Smooth muscle cell (in vitro differentiated cells): ENCODE measurements around the gene GDNF. TPM values are rescaled to one million over a fixed set of nuclear protein-coding genes. Genes with fewer than 3 reads are reported as not detected.

ENCODE experiments used
- DNase-seq: peaks from one replicate; lab custom pipeline; 2025; ENCODE audit not compliant: unreplicated experiment; lab: John Stamatoyannopoulos, UW
- H2AFZ ChIP-seq: fragments of 200-600 bp; sonication (generic); 2 replicates; pipeline ENCODE4 v1.6.0; 2016; ENCODE audit warnings: antibody characterized with exemption, low read depth, mild to moderate bottlenecking
- H3F3A ChIP-seq: fragments of 200-600 bp; sonication (generic); 2 replicates; pipeline ENCODE4 v1.6.0; 2017; ENCODE audit warnings: antibody characterized with exemption, low read depth
- H3K27ac ChIP-seq: fragments of 200-600 bp; sonication (generic); 2 replicates; pipeline ENCODE4 v1.5.1; 2016; ENCODE audit warnings: low read depth, mild to moderate bottlenecking
- H3K27me3 ChIP-seq: fragments of 200-600 bp; sonication (generic); 2 replicates; pipeline ENCODE4 v1.6.1; 2016; ENCODE audit warnings: low read depth, mild to moderate bottlenecking
- H3K36me3 ChIP-seq: fragments of 200-600 bp; sonication (generic); 2 replicates; pipeline ENCODE4 v1.5.1; 2016; ENCODE audit warnings: low read depth
- H3K4me1 ChIP-seq: fragments of 200-600 bp; sonication (generic); 2 replicates; pipeline ENCODE4 v1.5.1; 2016; ENCODE audit warnings: low read depth
- H3K4me2 ChIP-seq: fragments of 200-600 bp; sonication (generic); 2 replicates; pipeline ENCODE4 v1.6.0; 2016; ENCODE audit warnings: mild to moderate bottlenecking
- H3K4me3 ChIP-seq: fragments of 200-600 bp; sonication (generic); 2 replicates; pipeline ENCODE4 v1.5.1; 2016; ENCODE audit warnings: mild to moderate bottlenecking
- H3K79me2 ChIP-seq: fragments of 200-600 bp; sonication (generic); 2 replicates; pipeline ENCODE4 v1.6.0; 2016; ENCODE audit warnings: low read depth, mild to moderate bottlenecking
- H3K9ac ChIP-seq: fragments of 200-600 bp; sonication (generic); 2 replicates; pipeline ENCODE4 v1.6.0; 2016; ENCODE audit warnings: low read depth
- H3K9me3 ChIP-seq: fragments of 200-600 bp; sonication (generic); replicated peaks from 2 replicates; pipeline ENCODE4 v1.5.1; 2016; ENCODE audit warnings: low read depth
- H4K20me1 ChIP-seq: fragments of 200-600 bp; sonication (generic); 2 replicates; pipeline ENCODE4 v1.6.0; 2016; ENCODE audit warnings: low read depth
- CTCF ChIP-seq: fragments of 200-600 bp; sonication (generic); IDR thresholded peaks from 2 replicates; pipeline ENCODE4 v1.5.1; 2017; ENCODE audit warnings: borderline replicate concordance, mild to moderate bottlenecking, antibody characterized with exemption; ENCODE audit not compliant: insufficient read depth, poor library complexity, severe bottlenecking
- WGBS: methylation state at CpG from one replicate; pipeline ENCODE4 v1.1.7; 2016; ENCODE audit warnings: low lambda C conversion rate; 5-methylcytosine and 5-hydroxymethylcytosine counted together
- polyA plus RNA-seq: library from polyadenylated mRNA; unstranded; fragments of >200 nt; fragmentation: Nextera tagmentation; extraction: Ambion mirVana; gene quantifications from 2 replicates; pipeline ENCODE4 v1.2.1, GENCODE V29; 2016
- total RNA-seq: library from RNA; depleted of rRNA; stranded (reverse); fragments of >200 nt; gene quantifications from 2 replicates; pipeline ENCODE4 v1.2.3, GENCODE V29; 2014

GDNF gene
- total and polyA plus RNA-seq, 2 experiments from 2014 or later: 12.9 to 18.8 TPM

DNA sequence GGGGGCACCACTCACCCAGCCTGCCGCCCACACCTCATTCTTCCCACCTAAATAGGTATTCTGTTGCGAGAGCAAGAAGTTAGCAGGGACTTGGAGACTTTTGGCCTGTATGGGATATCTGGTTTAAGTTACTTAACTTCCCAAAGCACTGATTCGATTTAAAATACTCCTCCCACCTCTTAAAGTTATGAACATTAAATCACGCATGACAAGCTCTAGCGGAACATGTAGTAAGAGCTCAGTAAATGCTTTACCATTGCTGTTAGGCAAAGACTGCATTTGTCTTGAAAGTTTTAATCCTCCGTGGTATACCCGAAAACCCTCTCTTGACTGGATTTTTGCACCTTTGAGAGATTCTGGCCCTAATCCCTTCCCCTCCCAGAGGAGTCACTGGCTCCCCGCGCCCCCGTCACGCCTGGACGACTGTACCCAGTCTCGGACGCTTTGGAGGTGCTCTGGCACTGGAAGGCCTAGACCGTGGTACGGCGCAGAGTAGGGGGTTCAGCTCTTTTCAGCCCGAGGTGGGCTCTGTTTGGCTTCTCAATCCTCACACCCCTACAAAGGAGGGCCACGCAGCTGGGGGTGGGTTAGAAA lies 4.4 kb downstream of the GDNF start:
- H2AFZ ChIP-seq: no peak overlapping the region
- H3K4me1 ChIP-seq: peaks cover 12% of the 10 kb centered on the region
- no peaks in the 10 kb centered on the region for H3K36me3 ChIP-seq
- no peak for TF ChIP-seq CTCF
- H3K27ac ChIP-seq: peak overlapping the region; percentile 2
- 73% methylated on average over 18 of the region's 19 CpGs for WGBS
- H3K4me2 ChIP-seq: peak overlapping the region; percentile 98
- H3K27me3 ChIP-seq: no peaks in the 10 kb centered on the region
- peak overlapping the region; percentile 80 for H3K4me3 ChIP-seq
- no peak overlapping the region for H3K9ac ChIP-seq
- no peaks in the 10 kb centered on the region for H3K9me3 ChIP-seq
- peaks cover 96% of the 10 kb centered on the region for H4K20me1 ChIP-seq
- H3K79me2 ChIP-seq: peaks cover 67% of the 10 kb centered on the region
- peaks cover 6% of the 10 kb centered on the region for H3F3A ChIP-seq
- no peak for DNase-seq

GRCh38 chr5:37834542-37835379 lies 5.1 kb downstream of the GDNF start:
- peak overlapping the region; percentile 98 for H3K4me2 ChIP-seq
- peaks cover 99% of the 10 kb centered on the region for H4K20me1 ChIP-seq
- WGBS: 11% methylated on average over 45 of the region's 64 CpGs
- H3F3A ChIP-seq: peaks cover 6% of the 10 kb centered on the region
- H3K79me2 ChIP-seq: peaks cover 65% of the 10 kb centered on the region
- peak overlapping the region; percentile 80 for H3K4me3 ChIP-seq
- DNase-seq: no peak
- peak overlapping the region; percentile 3 for H3K27ac ChIP-seq
- H3K9ac ChIP-seq: no peak overlapping the region
- H3K27me3 ChIP-seq: no peaks in the 10 kb centered on the region
- no peak for TF ChIP-seq CTCF
- no peaks in the 10 kb centered on the region for H3K9me3 ChIP-seq
- H3K36me3 ChIP-seq: no peaks in the 10 kb centered on the region
- H3K4me1 ChIP-seq: peaks cover 11% of the 10 kb centered on the region
- H2AFZ ChIP-seq: no peak overlapping the region

- peak overlapping the region; percentile 3 for H3K27ac ChIP-seq
- peak overlapping the region; percentile 80 for H3K4me3 ChIP-seq
- DNase-seq: no peak
- peak overlapping the region; percentile 98 for H3K4me2 ChIP-seq
- no peak for TF ChIP-seq CTCF
- H3K36me3 ChIP-seq: no peaks in the 10 kb centered on the region
- WGBS: 12% methylated on average over 6 of the region's 6 CpGs
- no peaks in the 10 kb centered on the region for H3K27me3 ChIP-seq
- peaks cover 6% of the 10 kb centered on the region for H3F3A ChIP-seq
- H4K20me1 ChIP-seq: peaks cover 99% of the 10 kb centered on the region
- H3K4me1 ChIP-seq: peaks cover 11% of the 10 kb centered on the region
- peaks cover 65% of the 10 kb centered on the region for H3K79me2 ChIP-seq
- no peak overlapping the region for H3K9ac ChIP-seq
- no peak overlapping the region for H2AFZ ChIP-seq
- no peaks in the 10 kb centered on the region for H3K9me3 ChIP-seq
Measured at GRCh38 chr5:37833990-37834389, 5.9 kb downstream of the GDNF start.
